RKO (cell line): Measurements from ENCODE around the gene SEMA3F.

Source experiments
- DNase-seq: peaks from one replicate; pipeline ENCODE4 v3.0.0-alpha.2; 2016; ENCODE audit warnings: low spot score

Gene SEMA3F

GRCh38 chr3:50155891-50156290 lies 767 bp downstream of the SEMA3F start:
- DNase-seq: no peak

- no peak for DNase-seq
Measured at GRCh38 chr3:50156549-50157493, 1.7 kb downstream of the SEMA3F start.

- DNase-seq: no peak
Measured at GRCh38 chr3:50157827-50158529, 2.9 kb downstream of the SEMA3F start.

- no peak for DNase-seq
Measured at GRCh38 chr3:50158530-50159146, 3.5 kb downstream of the SEMA3F start.

GRCh38 chr3:50160561-50160983 lies 5.4 kb downstream of the SEMA3F start:
- DNase-seq: no peak

- DNase-seq: no peak
Measured at GRCh38 chr3:50161320-50161719, 6.2 kb downstream of the SEMA3F start.

- no peak for DNase-seq
Measured at GRCh38 chr3:50162034-50162883, 7.1 kb downstream of the SEMA3F start.

GRCh38 chr3:50163572-50164455 lies 8.7 kb downstream of the SEMA3F start:
- DNase-seq: peak; percentile 13

- no peak for DNase-seq
Measured at GRCh38 chr3:50164481-50164880, 9.4 kb downstream of the SEMA3F start.

- no peak for DNase-seq
Measured at GRCh38 chr3:50164984-50165909, 10.1 kb downstream of the SEMA3F start.

- DNase-seq: no peak
Measured at GRCh38 chr3:50165910-50166538, 10.9 kb downstream of the SEMA3F start.

GRCh38 chr3:50166620-50167019 lies 11.5 kb downstream of the SEMA3F start:
- no peak for DNase-seq

- DNase-seq: no peak
Measured at GRCh38 chr3:50167069-50167840, 12.1 kb downstream of the SEMA3F start.

GRCh38 chr3:50167841-50168209 lies 12.7 kb downstream of the SEMA3F start:
- no peak for DNase-seq

GRCh38 chr3:50168388-50168787 lies 13.3 kb downstream of the SEMA3F start:
- no peak for DNase-seq

- DNase-seq: no peak
Measured at GRCh38 chr3:50168791-50169190, 13.7 kb downstream of the SEMA3F start.

- no peak for DNase-seq
Measured at GRCh38 chr3:50169232-50169832, 14.2 kb downstream of the SEMA3F start.

- no peak for DNase-seq
Measured at GRCh38 chr3:50169858-50170257, 14.7 kb downstream of the SEMA3F start.
